ENCODE data around the gene BAIAP3. TPM values are rescaled to one million over a fixed set of nuclear protein-coding genes. Genes with fewer than 3 reads are reported as not detected.

Gene BAIAP3
- total and polyA plus RNA-seq, 2 experiments from 2014 or later, result 5.2 to 13.0 TPM

DNA sequence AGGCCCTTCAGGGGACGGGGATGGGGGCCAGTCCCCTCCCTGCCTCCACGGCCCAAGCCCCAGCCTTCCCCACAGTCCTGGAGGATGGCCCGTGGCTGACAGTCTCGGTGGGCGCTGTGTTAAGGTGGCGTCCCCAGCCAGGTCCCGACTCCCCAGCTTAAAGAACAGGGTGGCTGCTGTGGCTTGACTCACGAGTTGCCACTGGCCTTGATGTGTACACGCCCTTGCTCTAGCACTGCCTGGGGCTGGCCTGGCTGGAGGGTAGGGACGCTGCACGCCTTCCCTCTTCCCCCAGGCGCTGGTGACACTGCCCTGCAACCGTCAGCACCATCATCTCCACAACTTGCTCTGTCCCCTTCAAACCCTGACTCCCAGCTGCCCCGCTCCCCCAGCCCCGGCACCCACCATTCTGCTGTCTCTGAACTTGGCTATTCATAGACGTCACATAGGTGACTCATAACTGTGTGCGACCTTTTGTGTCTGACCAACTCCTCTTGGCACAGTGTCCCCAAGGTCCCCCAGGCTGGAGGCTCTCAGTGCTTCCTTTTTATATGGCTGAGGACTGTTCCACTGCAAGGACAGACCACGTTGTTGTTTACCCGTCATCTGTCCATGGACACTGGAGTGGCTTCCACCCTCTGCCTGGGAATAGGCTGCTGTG, 24.6 kb downstream of the BAIAP3 start:
- peaks cover 24% of the 10 kb centered on the region for H3K36me3 Mint-ChIP-seq (ENCODE audit: low read depth)
- Histone ChIP-seq H3K4me1 (ENCODE audit: insufficient read depth) (no peaks in the 10 kb centered on the region; the same call in 1 of the 2 replicates), H3K27me3 (ENCODE audit: insufficient read depth) (no peaks in the 10 kb centered on the region), H2AFZ (no peak overlapping the region), H4K20me1 (replicated peaks; ENCODE audit: insufficient read depth) (peaks cover 18% of the 10 kb centered on the region), H3F3A (replicated peaks; ENCODE audit: low read depth) (peaks cover 9% of the 10 kb centered on the region; the same call in 1 of the 2 replicates), H3K27ac (ENCODE audit: low read depth) (no peak overlapping the region), H3K79me2 (replicated peaks; ENCODE audit: insufficient read depth) (peaks cover 63% of the 10 kb centered on the region), H3K9me2 (ENCODE audit: insufficient read depth) (no peaks in the 10 kb centered on the region), H3K36me3 (ENCODE audit: insufficient read depth) (no peaks in the 10 kb centered on the region; the same call in 1 of the 2 replicates), H3K4me2 (no peak overlapping the region), H3K4me3 (no peak overlapping the region)
- TF ChIP-seq ZNF114 (CRISPR knock-in tag; IDR thresholded peaks at IDR 0.05), result no peak
- no peak for TF ChIP-seq ZNF331 (CRISPR knock-in tag; IDR thresholded peaks at IDR 0.05; ENCODE audit: low read depth)
- TF ChIP-seq, protein P1, sequence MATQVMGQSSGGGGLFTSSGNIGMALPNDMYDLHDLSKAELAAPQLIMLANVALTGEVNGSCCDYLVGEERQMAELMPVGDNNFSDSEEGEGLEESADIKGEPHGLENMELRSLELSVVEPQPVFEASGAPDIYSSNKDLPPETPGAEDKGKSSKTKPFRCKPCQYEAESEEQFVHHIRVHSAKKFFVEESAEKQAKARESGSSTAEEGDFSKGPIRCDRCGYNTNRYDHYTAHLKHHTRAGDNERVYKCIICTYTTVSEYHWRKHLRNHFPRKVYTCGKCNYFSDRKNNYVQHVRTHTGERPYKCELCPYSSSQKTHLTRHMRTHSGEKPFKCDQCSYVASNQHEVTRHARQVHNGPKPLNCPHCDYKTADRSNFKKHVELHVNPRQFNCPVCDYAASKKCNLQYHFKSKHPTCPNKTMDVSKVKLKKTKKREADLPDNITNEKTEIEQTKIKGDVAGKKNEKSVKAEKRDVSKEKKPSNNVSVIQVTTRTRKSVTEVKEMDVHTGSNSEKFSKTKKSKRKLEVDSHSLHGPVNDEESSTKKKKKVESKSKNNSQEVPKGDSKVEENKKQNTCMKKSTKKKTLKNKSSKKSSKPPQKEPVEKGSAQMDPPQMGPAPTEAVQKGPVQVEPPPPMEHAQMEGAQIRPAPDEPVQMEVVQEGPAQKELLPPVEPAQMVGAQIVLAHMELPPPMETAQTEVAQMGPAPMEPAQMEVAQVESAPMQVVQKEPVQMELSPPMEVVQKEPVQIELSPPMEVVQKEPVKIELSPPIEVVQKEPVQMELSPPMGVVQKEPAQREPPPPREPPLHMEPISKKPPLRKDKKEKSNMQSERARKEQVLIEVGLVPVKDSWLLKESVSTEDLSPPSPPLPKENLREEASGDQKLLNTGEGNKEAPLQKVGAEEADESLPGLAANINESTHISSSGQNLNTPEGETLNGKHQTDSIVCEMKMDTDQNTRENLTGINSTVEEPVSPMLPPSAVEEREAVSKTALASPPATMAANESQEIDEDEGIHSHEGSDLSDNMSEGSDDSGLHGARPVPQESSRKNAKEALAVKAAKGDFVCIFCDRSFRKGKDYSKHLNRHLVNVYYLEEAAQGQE (IDR thresholded peaks at IDR 0.05; ENCODE audit: unreplicated experiment), result no peak
- TF ChIP-seq, protein P2, sequence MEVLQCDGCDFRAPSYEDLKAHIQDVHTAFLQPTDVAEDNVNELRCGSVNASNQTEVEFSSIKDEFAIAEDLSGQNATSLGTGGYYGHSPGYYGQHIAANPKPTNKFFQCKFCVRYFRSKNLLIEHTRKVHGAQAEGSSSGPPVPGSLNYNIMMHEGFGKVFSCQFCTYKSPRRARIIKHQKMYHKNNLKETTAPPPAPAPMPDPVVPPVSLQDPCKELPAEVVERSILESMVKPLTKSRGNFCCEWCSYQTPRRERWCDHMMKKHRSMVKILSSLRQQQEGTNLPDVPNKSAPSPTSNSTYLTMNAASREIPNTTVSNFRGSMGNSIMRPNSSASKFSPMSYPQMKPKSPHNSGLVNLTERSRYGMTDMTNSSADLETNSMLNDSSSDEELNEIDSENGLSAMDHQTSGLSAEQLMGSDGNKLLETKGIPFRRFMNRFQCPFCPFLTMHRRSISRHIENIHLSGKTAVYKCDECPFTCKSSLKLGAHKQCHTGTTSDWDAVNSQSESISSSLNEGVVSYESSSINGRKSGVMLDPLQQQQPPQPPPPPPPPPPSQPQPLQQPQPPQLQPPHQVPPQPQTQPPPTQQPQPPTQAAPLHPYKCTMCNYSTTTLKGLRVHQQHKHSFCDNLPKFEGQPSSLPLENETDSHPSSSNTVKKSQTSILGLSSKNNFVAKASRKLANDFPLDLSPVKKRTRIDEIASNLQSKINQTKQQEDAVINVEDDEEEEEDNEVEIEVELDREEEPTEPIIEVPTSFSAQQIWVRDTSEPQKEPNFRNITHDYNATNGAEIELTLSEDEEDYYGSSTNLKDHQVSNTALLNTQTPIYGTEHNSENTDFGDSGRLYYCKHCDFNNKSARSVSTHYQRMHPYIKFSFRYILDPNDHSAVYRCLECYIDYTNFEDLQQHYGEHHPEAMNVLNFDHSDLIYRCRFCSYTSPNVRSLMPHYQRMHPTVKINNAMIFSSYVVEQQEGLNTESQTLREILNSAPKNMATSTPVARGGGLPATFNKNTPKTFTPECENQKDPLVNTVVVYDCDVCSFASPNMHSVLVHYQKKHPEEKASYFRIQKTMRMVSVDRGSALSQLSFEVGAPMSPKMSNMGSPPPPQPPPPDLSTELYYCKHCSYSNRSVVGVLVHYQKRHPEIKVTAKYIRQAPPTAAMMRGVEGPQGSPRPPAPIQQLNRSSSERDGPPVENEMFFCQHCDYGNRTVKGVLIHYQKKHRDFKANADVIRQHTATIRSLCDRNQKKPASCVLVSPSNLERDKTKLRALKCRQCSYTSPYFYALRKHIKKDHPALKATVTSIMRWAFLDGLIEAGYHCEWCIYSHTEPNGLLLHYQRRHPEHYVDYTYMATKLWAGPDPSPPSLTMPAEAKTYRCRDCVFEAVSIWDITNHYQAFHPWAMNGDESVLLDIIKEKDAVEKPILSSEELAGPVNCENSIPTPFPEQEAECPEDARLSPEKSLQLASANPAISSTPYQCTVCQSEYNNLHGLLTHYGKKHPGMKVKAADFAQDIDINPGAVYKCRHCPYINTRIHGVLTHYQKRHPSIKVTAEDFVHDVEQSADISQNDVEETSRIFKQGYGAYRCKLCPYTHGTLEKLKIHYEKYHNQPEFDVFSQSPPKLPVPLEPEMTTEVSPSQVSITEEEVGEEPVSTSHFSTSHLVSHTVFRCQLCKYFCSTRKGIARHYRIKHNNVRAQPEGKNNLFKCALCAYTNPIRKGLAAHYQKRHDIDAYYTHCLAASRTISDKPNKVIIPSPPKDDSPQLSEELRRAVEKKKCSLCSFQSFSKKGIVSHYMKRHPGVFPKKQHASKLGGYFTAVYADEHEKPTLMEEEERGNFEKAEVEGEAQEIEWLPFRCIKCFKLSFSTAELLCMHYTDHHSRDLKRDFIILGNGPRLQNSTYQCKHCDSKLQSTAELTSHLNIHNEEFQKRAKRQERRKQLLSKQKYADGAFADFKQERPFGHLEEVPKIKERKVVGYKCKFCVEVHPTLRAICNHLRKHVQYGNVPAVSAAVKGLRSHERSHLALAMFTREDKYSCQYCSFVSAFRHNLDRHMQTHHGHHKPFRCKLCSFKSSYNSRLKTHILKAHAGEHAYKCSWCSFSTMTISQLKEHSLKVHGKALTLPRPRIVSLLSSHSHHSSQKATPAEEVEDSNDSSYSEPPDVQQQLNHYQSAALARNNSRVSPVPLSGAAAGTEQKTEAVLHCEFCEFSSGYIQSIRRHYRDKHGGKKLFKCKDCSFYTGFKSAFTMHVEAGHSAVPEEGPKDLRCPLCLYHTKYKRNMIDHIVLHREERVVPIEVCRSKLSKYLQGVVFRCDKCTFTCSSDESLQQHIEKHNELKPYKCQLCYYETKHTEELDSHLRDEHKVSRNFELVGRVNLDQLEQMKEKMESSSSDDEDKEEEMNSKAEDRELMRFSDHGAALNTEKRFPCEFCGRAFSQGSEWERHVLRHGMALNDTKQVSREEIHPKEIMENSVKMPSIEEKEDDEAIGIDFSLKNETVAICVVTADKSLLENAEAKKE (CRISPR knock-in tag; IDR thresholded peaks at IDR 0.05), result no peak
- TF ChIP-seq, protein P3, sequence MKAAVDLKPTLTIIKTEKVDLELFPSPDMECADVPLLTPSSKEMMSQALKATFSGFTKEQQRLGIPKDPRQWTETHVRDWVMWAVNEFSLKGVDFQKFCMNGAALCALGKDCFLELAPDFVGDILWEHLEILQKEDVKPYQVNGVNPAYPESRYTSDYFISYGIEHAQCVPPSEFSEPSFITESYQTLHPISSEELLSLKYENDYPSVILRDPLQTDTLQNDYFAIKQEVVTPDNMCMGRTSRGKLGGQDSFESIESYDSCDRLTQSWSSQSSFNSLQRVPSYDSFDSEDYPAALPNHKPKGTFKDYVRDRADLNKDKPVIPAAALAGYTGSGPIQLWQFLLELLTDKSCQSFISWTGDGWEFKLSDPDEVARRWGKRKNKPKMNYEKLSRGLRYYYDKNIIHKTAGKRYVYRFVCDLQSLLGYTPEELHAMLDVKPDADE (IDR thresholded peaks at IDR 0.05), result no peak
- no peak for TF ChIP-seq EZH2 (IDR thresholded peaks at IDR 0.05; ENCODE audit: low read depth, unreplicated experiment)
- TF ChIP-seq, protein P4, sequence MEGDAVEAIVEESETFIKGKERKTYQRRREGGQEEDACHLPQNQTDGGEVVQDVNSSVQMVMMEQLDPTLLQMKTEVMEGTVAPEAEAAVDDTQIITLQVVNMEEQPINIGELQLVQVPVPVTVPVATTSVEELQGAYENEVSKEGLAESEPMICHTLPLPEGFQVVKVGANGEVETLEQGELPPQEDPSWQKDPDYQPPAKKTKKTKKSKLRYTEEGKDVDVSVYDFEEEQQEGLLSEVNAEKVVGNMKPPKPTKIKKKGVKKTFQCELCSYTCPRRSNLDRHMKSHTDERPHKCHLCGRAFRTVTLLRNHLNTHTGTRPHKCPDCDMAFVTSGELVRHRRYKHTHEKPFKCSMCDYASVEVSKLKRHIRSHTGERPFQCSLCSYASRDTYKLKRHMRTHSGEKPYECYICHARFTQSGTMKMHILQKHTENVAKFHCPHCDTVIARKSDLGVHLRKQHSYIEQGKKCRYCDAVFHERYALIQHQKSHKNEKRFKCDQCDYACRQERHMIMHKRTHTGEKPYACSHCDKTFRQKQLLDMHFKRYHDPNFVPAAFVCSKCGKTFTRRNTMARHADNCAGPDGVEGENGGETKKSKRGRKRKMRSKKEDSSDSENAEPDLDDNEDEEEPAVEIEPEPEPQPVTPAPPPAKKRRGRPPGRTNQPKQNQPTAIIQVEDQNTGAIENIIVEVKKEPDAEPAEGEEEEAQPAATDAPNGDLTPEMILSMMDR (conservative IDR thresholded peaks at IDR 0.05; ENCODE audit: low read depth in 2 of 2), result no peak
- TF ChIP-seq STAT1 (IDR thresholded peaks at IDR 0.05; ENCODE audit: unreplicated experiment), result no peak
- no peak for TF ChIP-seq JUNB (IDR thresholded peaks at IDR 0.05; ENCODE audit: unreplicated experiment)
- TF ChIP-seq NANOG (IDR thresholded peaks at IDR 0.05; ENCODE audit: borderline replicate concordance), result no peak
- TF ChIP-seq POLR2AphosphoS5 (IDR thresholded peaks at IDR 0.05; ENCODE audit: low read depth), result no peak
- TF ChIP-seq CREB1 (CRISPR knock-in tag; IDR thresholded peaks at IDR 0.05; ENCODE audit: low read depth), result no peak
- TF ChIP-seq EZH2phosphoT487 (IDR thresholded peaks at IDR 0.05; ENCODE audit: unreplicated experiment), result no peak
- H3K4me3 Mint-ChIP-seq, result no peak overlapping the region
- ATAC-seq, result no peak
- H3K27ac Mint-ChIP-seq, result no peak overlapping the region
- no peaks in the 10 kb centered on the region for H3K9me3 Mint-ChIP-seq
- no peaks in the 10 kb centered on the region; the same call in 2 of the 3 replicates for H3K4me1 Mint-ChIP-seq
- no peak for DNase-seq (ENCODE audit: low spot score)
- H3K27me3 Mint-ChIP-seq (ENCODE audit: insufficient read depth, low read depth, poor library complexity), result peaks cover 9% of the 10 kb centered on the region

Measured in GM23338 (cell line).